Measurements from ENCODE around the gene EIF5AL1.
"Not testable (repeated sequence)": the region's sequence is repeated elsewhere in the genome, so short reads cannot be mapped to it uniquely, and the experiment has no call there.

GRCh38 chr10:79533142-79533902, 21.0 kb downstream of the EIF5AL1 start:
- not testable (repeated sequence) for TF ChIP-seq CTCF, POLR2A (IDR thresholded peaks at IDR 0.05)
